IPS-NIHi11 (cell line): Measurements from ENCODE around the gene THBS2.
A peak's percentile ranks its signal among the peaks of the same experiment; 100 is the strongest.
"Not testable (repeated sequence)": the region's sequence is repeated elsewhere in the genome, so short reads cannot be mapped to it uniquely, and the experiment has no call there.

Experiments used
- DNase-seq: peaks from one replicate; pipeline ENCODE4 v3.0.0; 2012; ENCODE audit warnings: mixed read lengths, low spot score

THBS2 gene

DNA sequence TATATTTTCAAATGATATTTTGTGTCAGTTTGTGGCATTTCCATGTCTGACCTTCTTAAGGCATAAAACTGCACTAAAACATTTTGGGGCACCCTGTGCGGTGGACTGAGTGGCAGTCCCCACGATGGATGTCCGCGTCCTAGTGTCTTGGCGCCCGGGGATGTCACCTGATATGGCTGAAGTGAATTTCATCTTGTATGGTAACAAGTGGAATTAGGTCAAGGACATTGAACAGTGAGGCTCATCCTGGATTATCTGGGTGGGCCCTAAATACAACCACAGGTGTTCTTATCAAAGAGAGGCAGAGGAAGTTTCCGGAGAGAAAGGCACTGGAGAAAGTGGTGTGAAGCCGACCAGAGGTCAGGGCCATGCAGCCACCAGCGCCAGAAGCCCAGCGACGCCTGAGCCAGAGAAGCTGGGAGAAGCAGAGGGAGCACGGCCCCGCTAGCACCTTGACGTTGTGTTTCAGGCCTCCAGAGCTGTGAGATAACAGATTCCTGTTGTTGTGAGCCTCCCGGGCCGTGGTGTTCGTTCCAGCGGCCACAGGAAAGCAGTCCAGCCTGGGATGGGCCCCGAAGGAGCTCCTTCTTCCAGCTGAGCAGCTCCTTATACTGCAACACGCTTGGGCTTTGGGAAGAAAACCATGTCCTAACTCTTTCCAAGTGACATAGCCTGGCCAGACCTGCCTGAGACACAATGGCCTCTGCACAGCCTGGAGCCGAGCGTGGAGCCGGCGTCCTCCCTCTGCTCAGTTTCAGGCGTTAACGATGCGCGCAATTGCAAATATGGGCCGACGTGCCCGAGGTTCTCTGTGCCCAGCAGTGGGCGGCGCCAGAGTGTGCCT is 22.5 kb downstream of the THBS2 start:
- DNase-seq, result no peak

- no peak for DNase-seq
These were observed 23.4 kb downstream of the THBS2 start for GRCh38 chr6:169230322-169230665.

DNA sequence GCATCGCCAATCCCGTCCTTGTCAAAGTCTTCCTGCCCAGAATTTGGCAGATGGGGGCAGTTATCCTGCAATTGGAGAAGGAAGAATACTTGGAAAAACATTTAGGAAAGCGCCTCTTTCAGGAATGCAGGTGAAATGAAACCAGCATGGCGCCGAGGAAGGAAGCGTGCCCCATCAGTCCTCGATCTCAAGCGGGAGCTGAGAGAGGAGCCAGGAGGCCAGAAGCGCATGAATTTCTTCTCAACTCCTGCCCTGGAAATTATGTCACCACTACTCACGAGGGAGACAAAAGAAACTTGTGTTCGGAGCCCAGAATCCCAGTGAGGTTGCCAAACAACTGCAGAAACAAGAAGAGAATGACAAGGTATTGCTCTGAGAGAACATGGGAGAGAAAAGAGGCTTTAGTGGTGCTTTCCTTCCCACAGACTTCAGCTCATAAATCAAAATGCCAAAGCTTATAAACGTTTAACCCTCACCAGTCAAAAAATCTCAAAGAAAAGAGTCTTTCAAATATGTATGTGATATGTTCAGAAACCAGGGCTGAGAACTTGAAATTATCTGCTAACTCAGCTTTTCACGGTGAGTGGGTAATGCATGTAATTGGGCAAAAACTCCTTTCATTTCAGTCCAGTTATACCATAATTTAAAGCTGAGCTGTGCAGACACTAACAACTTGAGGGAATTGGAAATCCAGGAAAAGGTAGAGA is 23.9 kb downstream of the THBS2 start:
- no peak for DNase-seq

GRCh38 chr6:169227116-169227515 is 26.5 kb downstream of the THBS2 start:
- DNase-seq, result no peak

DNA sequence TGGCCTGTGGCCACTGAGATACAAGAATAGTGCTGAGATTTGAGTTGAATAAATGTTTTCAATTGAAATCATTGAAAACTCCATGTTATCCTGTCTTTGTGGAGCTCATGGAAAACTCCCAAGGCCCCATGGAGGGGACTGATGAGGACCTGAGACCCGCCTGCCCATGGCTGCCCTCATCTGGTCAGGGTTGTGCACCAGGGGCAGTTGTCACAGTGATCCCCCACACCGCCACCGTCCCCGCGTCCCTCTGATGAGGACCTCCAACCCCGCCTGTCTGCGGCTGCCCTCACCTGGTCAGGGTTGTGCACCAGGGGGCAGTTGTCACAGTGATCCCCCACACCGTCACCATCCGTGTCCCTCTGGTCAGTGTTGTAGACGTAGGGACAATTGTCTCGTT is 27.8 kb downstream of the THBS2 start:
- DNase-seq, result no peak

DNA sequence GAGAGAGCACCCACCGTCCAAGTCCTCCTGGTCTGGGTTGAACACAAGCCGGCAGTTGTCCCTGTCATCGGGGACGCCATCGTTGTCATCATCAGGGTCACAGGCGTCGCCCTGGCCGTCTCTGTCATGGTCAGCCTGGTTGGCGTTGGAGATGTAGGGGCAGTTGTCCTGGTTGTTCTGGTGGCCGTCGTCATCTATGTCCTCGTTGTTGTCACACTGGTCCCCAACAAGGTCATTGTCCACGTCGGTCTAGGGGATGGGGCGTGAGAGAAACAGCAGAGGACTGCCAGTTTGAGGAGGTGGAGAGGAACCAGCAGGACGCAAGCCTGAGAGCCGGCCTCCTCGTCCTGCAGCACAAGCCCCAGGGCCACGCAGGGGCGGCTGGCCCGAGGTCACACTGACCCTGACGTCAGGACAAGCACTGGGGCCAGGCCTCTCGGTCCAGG is 28.5 kb downstream of the THBS2 start:
- no peak for DNase-seq

- DNase-seq, result no peak
These were observed 28.9 kb downstream of the THBS2 start for GRCh38 chr6:169224716-169225115.

GRCh38 chr6:169224185-169224695 is 29.4 kb downstream of the THBS2 start:
- no peak for DNase-seq

DNA sequence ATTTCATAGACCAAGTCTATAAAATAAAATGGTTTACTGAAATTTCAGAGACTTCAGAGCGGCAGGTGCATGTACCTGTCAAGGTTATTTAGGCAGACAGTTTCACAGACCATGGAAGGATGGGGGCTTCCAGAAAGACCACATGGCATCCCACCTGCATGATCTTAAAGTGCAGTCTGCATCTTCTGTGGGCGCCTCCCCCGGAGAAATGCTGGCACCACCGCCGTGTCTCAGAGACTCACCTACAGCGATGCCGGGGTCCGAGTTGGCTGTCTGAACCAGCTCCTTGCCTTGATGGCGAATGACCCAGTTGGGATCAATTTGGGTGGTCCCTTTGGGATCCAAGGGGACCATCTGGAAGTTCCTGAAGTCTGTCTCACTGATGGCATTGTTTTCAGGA is 30.6 kb downstream of the THBS2 start:
- DNase-seq, result no peak

- DNase-seq, result no peak
These were observed 31.5 kb downstream of the THBS2 start for GRCh38 chr6:169222126-169222525.

- no peak for DNase-seq
These were observed 32.4 kb downstream of the THBS2 start for GRCh38 chr6:169221264-169221663.

DNA sequence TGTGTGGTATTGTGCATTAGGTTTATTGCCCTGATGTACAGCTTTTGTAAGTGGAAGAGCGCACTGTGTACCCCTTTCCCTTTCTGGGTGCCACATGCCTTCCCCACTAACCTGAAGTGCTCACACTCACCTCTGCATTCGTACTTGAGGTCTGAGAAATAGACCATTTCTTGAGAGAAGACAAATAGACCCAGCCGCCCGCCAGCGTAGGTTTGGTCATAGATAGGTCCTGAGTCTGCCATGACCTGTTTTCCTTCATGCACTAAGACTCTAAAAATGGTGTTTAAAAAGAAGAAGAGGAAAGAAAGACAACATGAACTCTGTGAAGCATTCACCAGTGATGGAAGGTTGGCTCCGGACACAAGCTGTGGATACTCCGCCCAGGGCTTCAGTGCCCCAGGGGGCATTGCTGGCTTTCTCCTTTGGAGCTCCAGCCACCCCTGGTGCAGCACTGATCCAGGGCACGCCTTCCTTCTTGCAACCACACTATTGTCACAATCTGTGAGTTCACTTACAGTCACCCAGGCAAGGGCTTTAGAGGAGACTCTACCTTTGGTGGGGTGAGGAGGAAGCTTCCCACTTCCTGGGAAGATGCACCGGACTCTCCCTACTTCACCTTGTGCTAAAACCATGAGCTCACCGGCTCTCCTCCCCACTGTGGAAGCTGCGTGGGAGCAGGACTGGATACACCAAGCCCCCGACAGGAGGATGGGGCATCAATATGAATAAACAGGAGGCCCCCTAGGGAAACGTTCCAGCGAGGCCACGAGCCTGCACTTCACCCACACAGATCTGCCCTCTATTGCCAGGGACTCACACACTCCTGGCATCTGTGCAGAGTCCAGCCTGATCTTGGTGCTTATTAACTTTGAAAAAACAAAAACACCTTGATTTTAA is 33.3 kb downstream of the THBS2 start:
- DNase-seq, result no peak

DNA sequence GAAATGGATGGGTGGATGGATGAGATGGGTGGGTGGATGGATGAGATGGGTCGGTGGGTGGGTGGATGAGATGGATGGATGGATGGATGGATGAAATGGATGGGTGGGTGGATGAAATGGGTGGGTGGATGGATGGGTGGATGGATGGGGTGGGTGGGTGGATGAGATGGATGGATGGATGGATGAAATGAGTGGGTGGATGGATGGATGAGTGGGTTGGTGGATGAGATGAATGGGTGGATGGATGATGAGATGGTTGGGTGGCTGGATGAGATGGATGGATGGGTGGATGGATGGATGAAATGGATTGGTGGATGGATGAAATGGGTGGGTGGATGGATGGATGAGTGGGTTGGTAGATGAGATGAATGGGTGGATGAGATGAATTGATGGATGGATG is 35.7 kb downstream of the THBS2 start:
- DNase-seq, result no peak

DNA sequence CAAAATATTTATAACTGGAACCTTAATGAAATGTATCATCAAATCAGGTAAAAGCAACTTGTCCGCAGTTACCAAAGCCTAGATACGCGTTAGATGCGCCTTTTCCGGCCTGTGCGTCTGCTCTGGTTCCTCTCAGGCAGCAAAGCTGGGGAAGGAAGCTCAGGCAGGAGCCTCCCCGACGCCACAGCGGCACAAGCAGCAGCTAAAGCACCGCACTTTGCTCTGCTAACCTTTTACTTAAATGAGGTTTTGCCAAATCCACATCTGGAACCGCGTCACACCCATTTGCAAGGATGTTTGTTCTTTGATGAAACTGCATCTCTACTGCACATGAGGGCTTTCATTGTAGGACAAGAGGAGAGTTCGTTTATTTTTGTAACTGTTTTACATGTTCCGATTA is 36.8 kb downstream of the THBS2 start:
- DNase-seq, result no peak

DNA sequence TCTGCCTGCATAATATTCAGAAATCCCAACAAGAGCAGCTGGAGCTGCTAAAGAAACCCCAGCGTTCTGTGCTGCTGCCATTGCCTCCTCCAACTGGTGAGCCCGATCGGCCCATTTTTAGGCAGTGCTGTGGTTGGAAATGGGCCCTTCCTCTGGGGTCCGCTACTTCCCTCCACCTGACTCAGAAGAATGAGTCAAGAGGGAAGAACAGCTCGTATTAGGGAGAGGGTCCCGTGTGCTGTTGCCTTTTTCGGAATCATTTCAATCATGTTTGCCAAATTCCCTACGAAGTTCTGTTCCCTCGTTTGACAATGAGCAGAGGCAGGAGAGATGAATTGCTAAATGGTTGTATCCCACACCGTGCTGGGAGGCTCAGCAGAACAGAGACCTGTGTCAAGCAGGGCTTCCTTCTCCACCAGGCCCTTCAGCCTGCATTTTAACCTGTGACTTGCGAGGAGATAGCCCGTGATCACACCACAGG is 38.4 kb downstream of the THBS2 start:
- DNase-seq, result no peak

GRCh38 chr6:169214789-169215188 is 38.9 kb downstream of the THBS2 start:
- not testable (repeated sequence) for DNase-seq

DNA sequence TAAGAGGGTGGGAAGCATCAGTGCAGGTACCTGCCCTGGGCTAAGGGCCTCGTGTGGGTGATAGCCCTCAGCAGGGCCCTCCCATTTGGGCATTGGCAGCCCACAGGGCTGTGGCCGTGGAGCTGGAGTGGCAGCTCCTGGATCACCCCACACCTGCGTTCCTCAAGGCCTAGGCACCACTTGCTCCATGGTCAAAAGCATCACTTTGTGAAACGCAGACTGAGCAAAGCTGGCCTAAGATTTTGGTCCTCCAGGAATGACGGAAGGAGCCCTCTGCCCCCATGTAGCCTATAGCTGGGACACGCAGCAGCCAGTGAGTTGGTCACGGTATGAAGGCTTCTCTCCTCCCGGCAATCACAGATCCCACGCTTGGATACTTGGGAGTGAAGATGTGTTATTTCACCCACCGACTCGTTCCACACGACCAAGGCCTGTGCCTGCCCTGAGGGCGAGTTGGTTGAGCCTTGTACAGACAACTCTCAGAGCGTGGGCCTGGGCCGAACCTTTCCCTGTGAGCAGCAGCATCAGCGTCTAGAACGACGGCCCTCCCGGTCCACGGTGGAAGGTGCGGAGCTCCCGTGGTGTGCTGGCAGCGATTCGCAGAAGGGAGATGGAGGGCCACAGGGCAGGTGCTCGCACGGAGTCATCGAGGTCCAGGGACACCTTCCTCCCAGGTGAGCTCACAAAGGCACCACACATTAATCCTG is 39.7 kb downstream of the THBS2 start:
- DNase-seq, result no peak

DNA sequence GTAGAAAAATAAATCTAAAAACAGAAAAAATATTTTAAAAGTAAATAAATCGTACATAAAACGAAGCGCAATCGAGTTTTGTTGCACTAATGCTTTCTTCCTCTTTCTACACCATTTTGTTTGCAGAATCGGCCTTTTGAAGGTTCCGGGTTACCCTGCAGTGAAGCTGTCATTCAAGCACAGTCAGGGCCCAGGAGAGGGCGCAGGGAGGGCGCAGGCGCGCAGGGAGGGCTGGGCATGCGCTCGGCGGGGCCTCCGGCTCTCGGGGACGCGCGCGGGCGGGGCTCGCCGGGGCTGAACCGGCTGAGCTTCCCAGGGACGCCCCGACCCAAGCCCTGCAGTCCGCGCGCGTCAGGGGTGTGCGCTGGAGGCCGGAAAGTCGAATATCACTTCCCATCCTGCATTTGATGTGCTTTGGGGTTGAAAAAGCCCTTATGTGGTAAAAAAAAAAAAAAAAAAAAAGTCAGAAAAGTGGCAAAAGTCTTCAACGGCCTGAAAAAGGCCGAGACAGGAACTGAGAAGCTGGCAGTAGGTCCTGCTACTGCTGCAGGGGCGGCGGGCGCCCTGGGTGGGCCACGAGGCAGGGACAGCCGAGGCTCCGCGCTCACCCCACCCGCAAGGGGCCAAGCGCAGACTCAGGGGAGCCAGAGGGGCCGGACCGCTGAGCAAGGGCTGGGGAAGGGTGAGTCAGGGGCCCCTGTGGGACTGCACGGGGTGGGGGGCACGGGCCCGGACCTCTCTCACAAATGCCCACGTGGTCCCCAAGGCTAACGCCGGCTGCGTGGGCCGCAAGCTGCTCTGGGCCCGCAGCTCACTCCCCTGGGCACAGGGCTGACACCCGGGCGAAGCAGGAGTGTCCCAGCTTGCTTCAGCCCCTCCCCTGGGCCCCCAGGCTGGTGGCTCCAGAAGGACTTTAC is 40.5 kb downstream of the THBS2 start:
- DNase-seq, result peak; percentile 96

GRCh38 chr6:169212436-169212835 is 41.2 kb downstream of the THBS2 start:
- DNase-seq, result no peak

- no peak for DNase-seq
These were observed 41.8 kb downstream of the THBS2 start for GRCh38 chr6:169211881-169212280.
